Caco-2 (cell line): Measurements from ENCODE around the gene ATP13A2. TPM values are rescaled to one million over a fixed set of nuclear protein-coding genes. Genes with fewer than 3 reads are reported as not detected.
A peak's percentile ranks its signal among the peaks of the same experiment; 100 is the strongest.

Experiments
- BruUV-seq: library from RNA; stranded (reverse); fragments of 400-500 nt; replicated peaks from 2 replicates; lab custom pipeline; 2021; lab: Mats Ljungman, UMichigan
- CTCF ChIA-PET: fragments of 300-600 bp; sonication (Branson Sonifier 250); formaldehyde crosslinking; loops from one replicate; lab custom pipeline; 2022; ENCODE audit warnings: antibody characterized with exemption; lab: Charles Lee
- POLR2A ChIA-PET: fragments of 300-600 bp; sonication (Branson Sonifier 250); formaldehyde crosslinking; loops from one replicate; lab custom pipeline; 2022; ENCODE audit warnings: antibody characterized with exemption; lab: Charles Lee
- DNase-seq, 2 experiments: peaks; one replicate each; pipeline versions ENCODE4 v3.0.0 to v3.0.0-alpha.2; 2020 to 2022
- H3K27me3 ChIP-seq: replicated peaks from 2 replicates; pipeline ENCODE4 v1.6.0; 2011; ENCODE audit warnings: low read length; ENCODE audit not compliant: control insufficient read depth, insufficient read depth
- H3K36me3 ChIP-seq: 2 replicates; pipeline ENCODE4 v1.5.1; 2011; ENCODE audit warnings: low read length; ENCODE audit not compliant: control insufficient read depth, insufficient read depth
- H3K4me1 ChIP-seq: fragments of 250-450 bp; sonication (Bioruptor Pico); 2 replicates; pipeline ENCODE4 v1.5.1; 2020; ENCODE audit warnings: mild to moderate bottlenecking
- H3K4me3 ChIP-seq: 2 replicates; pipeline ENCODE4 v1.5.1; 2011; ENCODE audit warnings: low read depth, mild to moderate bottlenecking, control low read depth, low read length
- H3K9me3 ChIP-seq: fragments of 250-450 bp; sonication (Bioruptor Pico); 2 replicates; pipeline ENCODE4 v1.5.1; 2020; ENCODE audit warnings: mild to moderate bottlenecking, moderate library complexity
- H3K27ac Mint-ChIP-seq: one replicate; pipeline ENCODE4 v1.8.0; 2022; ENCODE audit warnings: mixed read lengths; ENCODE audit not compliant: unreplicated experiment
- H3K27me3 Mint-ChIP-seq: one replicate; pipeline ENCODE4 v1.8.0; 2022; ENCODE audit warnings: mixed read lengths; ENCODE audit not compliant: insufficient read depth, unreplicated experiment
- H3K36me3 Mint-ChIP-seq: one replicate; pipeline ENCODE4 v1.8.0; 2022; ENCODE audit warnings: mild to moderate bottlenecking, mixed read lengths; ENCODE audit not compliant: insufficient read depth, unreplicated experiment
- H3K4me1 Mint-ChIP-seq: one replicate; pipeline ENCODE4 v1.8.0; 2022; ENCODE audit warnings: low read depth, mixed read lengths; ENCODE audit not compliant: unreplicated experiment
- H3K4me3 Mint-ChIP-seq: one replicate; pipeline ENCODE4 v1.8.0; 2022; ENCODE audit warnings: mild to moderate bottlenecking, moderate library complexity, mixed read lengths; ENCODE audit not compliant: unreplicated experiment
- H3K9me3 Mint-ChIP-seq: one replicate; pipeline ENCODE4 v1.8.0; 2022; ENCODE audit warnings: mixed read lengths; ENCODE audit not compliant: unreplicated experiment
- intact Hi-C: fragments of 100-400 bp; cut with micrococcal nuclease; formaldehyde crosslinking; loops from one replicate; pipeline ENCODE4 v1.10.0; 2022; ENCODE audit not compliant: unreplicated experiment
- total RNA-seq: library from RNA; stranded (reverse); gene quantifications from 2 replicates; pipeline ENCODE4 v1.2.3, GENCODE V29; 2022
- TF ChIP-seq, protein P1 (sequence below), 2 experiments: fragments of 200-600 bp in 1 of 2; IDR thresholded peaks; 1 replicate in 1 of 2; 2 replicates in 1 of 2; pipeline versions ENCODE4 v1.5.1 to v1.8.0; 2011 to 2022; ENCODE audit warnings: antibody characterized with exemption in 1 of 2, control low read depth in 1 of 2, inconsistent platforms in 1 of 2, low read depth in 1 of 2, low read length in 1 of 2, mild to moderate bottlenecking in 1 of 2, moderate library complexity in 1 of 2; ENCODE audit not compliant: insufficient read depth in 1 of 2, severe bottlenecking in 1 of 2, unreplicated experiment in 1 of 2

The ATP13A2 gene
- total RNA-seq, 1 experiment from 2014 or later: 58.4 TPM

DNA sequence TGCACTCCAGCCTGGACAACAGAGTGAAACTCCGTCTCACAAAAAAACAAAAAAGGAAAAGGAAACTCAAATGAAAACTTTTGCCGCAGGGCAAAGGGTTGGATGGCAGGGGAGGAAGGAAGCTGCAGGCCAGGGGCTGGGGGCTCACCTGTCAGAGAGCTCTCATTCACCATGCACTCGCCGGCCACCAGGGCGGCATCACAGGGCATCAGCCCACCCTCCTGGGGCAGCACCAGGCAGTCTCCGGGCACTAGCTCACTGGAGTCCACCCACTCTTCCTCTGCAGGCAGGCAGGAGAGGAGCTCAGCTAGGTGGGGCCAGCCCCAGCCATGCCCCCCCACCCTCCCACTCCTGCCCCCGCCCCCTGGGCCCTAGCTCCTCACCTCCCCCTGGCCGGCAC, 11.9 kb downstream of the ATP13A2 start:
- Histone ChIP-seq H3K4me3 (no peak overlapping the region), H3K27me3 (no peaks in the 10 kb centered on the region), H3K9me3 (no peaks in the 10 kb centered on the region), H3K36me3 (no peaks in the 10 kb centered on the region), H3K4me1 (no peaks in the 10 kb centered on the region)
- DNase-seq: no peak
- ChIA-PET POLR2A (no interaction called here), CTCF (interaction anchor here (0.7 to 0.8 kb wide), 2 partner anchors 13 to 39 kb away, joined by 4 read pairs; no protein-coding TSS in a partner anchor)
- no peaks in the 10 kb centered on the region for H3K27me3 Mint-ChIP-seq
- no peak overlapping the region for H3K4me3 Mint-ChIP-seq
- intact Hi-C loops: no loop called here
- no peaks in the 10 kb centered on the region for H3K4me1 Mint-ChIP-seq
- no peak overlapping the region for H3K27ac Mint-ChIP-seq
- TF ChIP-seq, protein P1, sequence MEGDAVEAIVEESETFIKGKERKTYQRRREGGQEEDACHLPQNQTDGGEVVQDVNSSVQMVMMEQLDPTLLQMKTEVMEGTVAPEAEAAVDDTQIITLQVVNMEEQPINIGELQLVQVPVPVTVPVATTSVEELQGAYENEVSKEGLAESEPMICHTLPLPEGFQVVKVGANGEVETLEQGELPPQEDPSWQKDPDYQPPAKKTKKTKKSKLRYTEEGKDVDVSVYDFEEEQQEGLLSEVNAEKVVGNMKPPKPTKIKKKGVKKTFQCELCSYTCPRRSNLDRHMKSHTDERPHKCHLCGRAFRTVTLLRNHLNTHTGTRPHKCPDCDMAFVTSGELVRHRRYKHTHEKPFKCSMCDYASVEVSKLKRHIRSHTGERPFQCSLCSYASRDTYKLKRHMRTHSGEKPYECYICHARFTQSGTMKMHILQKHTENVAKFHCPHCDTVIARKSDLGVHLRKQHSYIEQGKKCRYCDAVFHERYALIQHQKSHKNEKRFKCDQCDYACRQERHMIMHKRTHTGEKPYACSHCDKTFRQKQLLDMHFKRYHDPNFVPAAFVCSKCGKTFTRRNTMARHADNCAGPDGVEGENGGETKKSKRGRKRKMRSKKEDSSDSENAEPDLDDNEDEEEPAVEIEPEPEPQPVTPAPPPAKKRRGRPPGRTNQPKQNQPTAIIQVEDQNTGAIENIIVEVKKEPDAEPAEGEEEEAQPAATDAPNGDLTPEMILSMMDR (IDR thresholded peaks at IDR 0.05; ENCODE audit: insufficient read depth in 1 of 2, low read depth in 1 of 2, low read length in 1 of 2, severe bottlenecking in 1 of 2, unreplicated experiment in 1 of 2): peak in 1 of 2 experiments; percentile 10
- peaks cover 9% of the 10 kb centered on the region for H3K36me3 Mint-ChIP-seq
- no peaks in the 10 kb centered on the region for H3K9me3 Mint-ChIP-seq
- no TSS peak for BruUV-seq

- no peak overlapping the region for H3K4me3 Mint-ChIP-seq
- no TSS peak for BruUV-seq
- DNase-seq: no peak
- TF ChIP-seq, protein P1 (IDR thresholded peaks at IDR 0.05; ENCODE audit: insufficient read depth in 1 of 2, low read depth in 1 of 2, low read length in 1 of 2, severe bottlenecking in 1 of 2, unreplicated experiment in 1 of 2): no peak
- H3K4me1 ChIP-seq: no peaks in the 10 kb centered on the region
- H3K4me3 ChIP-seq: no peak overlapping the region
- no peak overlapping the region for H3K27ac Mint-ChIP-seq
- POLR2A ChIA-PET: no interaction called here
- CTCF ChIA-PET: no interaction called here
- H3K27me3 Mint-ChIP-seq: no peaks in the 10 kb centered on the region
- peaks cover 9% of the 10 kb centered on the region for H3K36me3 Mint-ChIP-seq
- no peaks in the 10 kb centered on the region for H3K4me1 Mint-ChIP-seq
- H3K9me3 Mint-ChIP-seq: no peaks in the 10 kb centered on the region
- no peaks in the 10 kb centered on the region for H3K27me3 ChIP-seq
- H3K36me3 ChIP-seq: no peaks in the 10 kb centered on the region
- intact Hi-C loops: no loop called here
- H3K9me3 ChIP-seq: no peaks in the 10 kb centered on the region
Observed at GRCh38 chr1:16998589-16998988, 13.1 kb downstream of the ATP13A2 start.

DNA sequence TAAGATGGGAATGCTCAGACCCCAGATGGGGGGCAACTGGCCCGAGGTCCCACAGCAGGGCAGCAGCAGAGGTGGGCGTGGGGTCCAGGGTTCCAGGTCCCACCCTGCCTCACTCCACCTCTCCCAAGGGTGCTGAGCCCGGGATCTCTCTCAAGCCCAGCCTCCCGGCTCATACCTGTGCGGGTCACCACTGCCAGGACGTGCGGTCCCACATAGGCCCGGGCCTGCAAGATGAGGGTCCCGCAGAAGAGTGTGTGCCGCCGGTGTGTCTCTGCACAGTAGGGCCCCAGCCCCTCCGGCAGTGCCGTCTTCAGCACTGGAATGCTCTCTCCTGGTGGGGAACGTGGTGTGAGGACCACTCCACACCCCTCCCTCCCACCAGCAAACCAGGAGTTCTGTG, 14.9 kb downstream of the ATP13A2 start:
- no peak overlapping the region for H3K4me3 ChIP-seq
- no peak for DNase-seq
- H3K4me3 Mint-ChIP-seq: no peak overlapping the region
- no peaks in the 10 kb centered on the region for H3K4me1 ChIP-seq
- intact Hi-C loops: no loop called here
- H3K27me3 ChIP-seq: no peaks in the 10 kb centered on the region
- H3K36me3 ChIP-seq: no peaks in the 10 kb centered on the region
- H3K27ac Mint-ChIP-seq: no peak overlapping the region
- BruUV-seq: no TSS peak
- H3K9me3 ChIP-seq: no peaks in the 10 kb centered on the region
- H3K27me3 Mint-ChIP-seq: no peaks in the 10 kb centered on the region
- no peaks in the 10 kb centered on the region for H3K9me3 Mint-ChIP-seq
- TF ChIP-seq, protein P1 (IDR thresholded peaks at IDR 0.05; ENCODE audit: insufficient read depth in 1 of 2, low read depth in 1 of 2, low read length in 1 of 2, severe bottlenecking in 1 of 2, unreplicated experiment in 1 of 2): no peak
- ChIA-PET CTCF (no interaction called here), POLR2A (interaction anchor here (0.6 kb wide), 1 partner anchor 36 kb away, joined by 3 read pairs; no protein-coding TSS in a partner anchor)
- peaks cover 9% of the 10 kb centered on the region for H3K36me3 Mint-ChIP-seq
- H3K4me1 Mint-ChIP-seq: no peaks in the 10 kb centered on the region
